PC-3 (cell line): ENCODE data around the gene IGSF21. TPM values are rescaled to one million over a fixed set of nuclear protein-coding genes. Genes with fewer than 3 reads are reported as not detected.
"Not testable (repeated sequence)": the region's sequence is repeated elsewhere in the genome, so short reads cannot be mapped to it uniquely, and the experiment has no call there.

ENCODE experiments used
- ATAC-seq: fragments of 200-7000 bp; cut with Tn5 transposase; 2 replicates; pipeline ENCODE4 v1.9.1; 2020; ENCODE audit warnings: mild to moderate bottlenecking, moderate library complexity
- BruUV-seq: library from RNA; stranded (reverse); fragments of 400-500 nt; replicated peaks from 2 replicates; lab custom pipeline; 2021; lab: Mats Ljungman, UMichigan
- CTCF ChIA-PET: fragments of 300-600 bp; sonication (Branson Sonifier 250); formaldehyde crosslinking; loops from one replicate; lab custom pipeline; 2022; ENCODE audit warnings: antibody characterized with exemption; lab: Charles Lee
- POLR2A ChIA-PET: fragments of 300-600 bp; sonication (Branson Sonifier 250); formaldehyde crosslinking; loops from one replicate; lab custom pipeline; 2022; ENCODE audit warnings: antibody characterized with exemption; ENCODE audit not compliant: unreplicated experiment; lab: Charles Lee
- DNase-seq: peaks from one replicate; pipeline ENCODE4 v3.0.0-alpha.2; 2015
- H2AFZ ChIP-seq: fragments of 300-600 bp; sonication (generic); 2 replicates; pipeline ENCODE4 v1.6.0; 2016; ENCODE audit warnings: antibody characterized with exemption, low read length
- H3F3A ChIP-seq: fragments of 300-600 bp; sonication (generic); one replicate; pipeline ENCODE4 v1.6.0; 2017; ENCODE audit warnings: antibody characterized with exemption, low read length, control low read depth, mild to moderate bottlenecking; ENCODE audit not compliant: unreplicated experiment
- H3K27ac ChIP-seq: fragments of 300-600 bp; sonication (generic); 2 replicates; pipeline ENCODE4 v1.5.1; 2016; ENCODE audit warnings: mild to moderate bottlenecking, low read length
- H3K27me3 ChIP-seq: fragments of 300-600 bp; sonication (generic); 2 replicates; pipeline ENCODE4 v1.6.1; 2016; ENCODE audit warnings: low read length, mixed read lengths
- H3K36me3 ChIP-seq: fragments of 300-600 bp; sonication (generic); 2 replicates; pipeline ENCODE4 v1.6.1; 2016; ENCODE audit warnings: low read depth, mixed run types, low read length, mixed read lengths
- H3K4me1 ChIP-seq: fragments of 300-600 bp; sonication (generic); 2 replicates; pipeline ENCODE4 v1.5.1; 2016; ENCODE audit warnings: low read length; ENCODE audit not compliant: insufficient read depth
- H3K4me2 ChIP-seq: fragments of 300-600 bp; sonication (generic); 2 replicates; pipeline ENCODE4 v1.6.0; 2016; ENCODE audit warnings: low read length
- H3K4me3 ChIP-seq: fragments of 300-600 bp; sonication (generic); 2 replicates; pipeline ENCODE4 v1.5.1; 2016; ENCODE audit warnings: mild to moderate bottlenecking, low read length, mixed read lengths
- H3K79me2 ChIP-seq: fragments of 300-600 bp; sonication (generic); 2 replicates; pipeline ENCODE4 v1.6.1; 2017; ENCODE audit warnings: low read length, mixed read lengths
- H3K9ac ChIP-seq: fragments of 300-600 bp; sonication (generic); 2 replicates; pipeline ENCODE4 v1.6.0; 2016; ENCODE audit warnings: mild to moderate bottlenecking, low read length
- H3K9me2 ChIP-seq: fragments of 300-600 bp; sonication (generic); replicated peaks from 2 replicates; pipeline ENCODE4 v1.6.1; 2016; ENCODE audit warnings: mixed run types, low read length, mixed read lengths
- H3K9me3 ChIP-seq: fragments of 300-600 bp; sonication (generic); 2 replicates; pipeline ENCODE4 v1.6.1; 2016; ENCODE audit warnings: low read length, mixed read lengths
- H4K20me1 ChIP-seq: fragments of 300-600 bp; sonication (generic); 2 replicates; pipeline ENCODE4 v1.6.1; 2016; ENCODE audit warnings: low read length, mixed read lengths
- CTCF ChIP-seq: fragments of 300-600 bp; sonication (generic); conservative IDR thresholded peaks from 2 replicates; pipeline ENCODE4 v1.5.1; 2017; ENCODE audit warnings: antibody characterized with exemption, low read depth, mild to moderate bottlenecking, low read length
- EZH2 ChIP-seq: fragments of 300-600 bp; sonication (generic); IDR thresholded peaks from one replicate; pipeline ENCODE4 v1.6.1; 2017; ENCODE audit warnings: antibody characterized with exemption, mild to moderate bottlenecking, low read length; ENCODE audit not compliant: unreplicated experiment
- EZH2phosphoT487 ChIP-seq: fragments of 300-600 bp; sonication (generic); IDR thresholded peaks from 2 replicates; pipeline ENCODE4 v1.6.1; 2018; ENCODE audit warnings: mild to moderate bottlenecking, antibody characterized with exemption, low read length, borderline replicate concordance
- intact Hi-C: fragments of 100-400 bp; cut with micrococcal nuclease; formaldehyde crosslinking; loops from 2 replicates; pipeline ENCODE4 v1.9.0; 2023
- total RNA-seq: library from RNA; depleted of rRNA; stranded (reverse); fragments of >200 nt; gene quantifications from 2 replicates; pipeline ENCODE4 v1.2.3, GENCODE V29; 2014

IGSF21 gene
- total RNA-seq, 1 experiment from 2014 or later, result not detected

GRCh38 chr1:18158714-18159113 lies 51.1 kb downstream of the IGSF21 start:
- H3K4me1 ChIP-seq, result no peaks in the 10 kb centered on the region
- POLR2A ChIA-PET, result no interaction called here
- DNase-seq, result no peak

GRCh38 chr1:18160290-18160942 lies 52.8 kb downstream of the IGSF21 start:
- H3K27ac ChIP-seq, result no peak overlapping the region
- ATAC-seq (no peak), DNase-seq (no peak)
- TF ChIP-seq EZH2 (no peak), CTCF (no peak), EZH2phosphoT487 (no peak)
- no peak overlapping the region for H2AFZ ChIP-seq
- H3K9me3 ChIP-seq, result no peaks in the 10 kb centered on the region
- H3K27me3 ChIP-seq, result peaks cover 72% of the 10 kb centered on the region
- H3K9ac ChIP-seq, result no peak overlapping the region
- no peaks in the 10 kb centered on the region for H3K79me2 ChIP-seq
- ChIA-PET POLR2A (no interaction called here), CTCF (no interaction called here)
- no peaks in the 10 kb centered on the region for H3F3A ChIP-seq
- H4K20me1 ChIP-seq, result no peaks in the 10 kb centered on the region
- no peaks in the 10 kb centered on the region for H3K36me3 ChIP-seq
- H3K4me3 ChIP-seq, result no peak overlapping the region
- no peaks in the 10 kb centered on the region for H3K4me1 ChIP-seq
- intact Hi-C loops, result no loop called here
- no peak overlapping the region for H3K4me2 ChIP-seq
- no TSS peak for BruUV-seq
- no peaks in the 10 kb centered on the region for H3K9me2 ChIP-seq

More at GRCh38 chr1:18158714-18159113, 51.1 kb downstream of the IGSF21 start:
- Histone ChIP-seq H3K36me3 (no peaks in the 10 kb centered on the region), H2AFZ (no peak overlapping the region), H3K9me3 (no peaks in the 10 kb centered on the region), H3K27me3 (peaks cover 78% of the 10 kb centered on the region), H3K79me2 (no peaks in the 10 kb centered on the region), H3K27ac (no peak overlapping the region), H3K9me2 (no peaks in the 10 kb centered on the region), H3K9ac (no peak overlapping the region), H3F3A (no peaks in the 10 kb centered on the region), H4K20me1 (no peaks in the 10 kb centered on the region), H3K4me3 (no peak overlapping the region), H3K4me2 (no peak overlapping the region)
- CTCF ChIA-PET, result no interaction called here
- intact Hi-C loops, result no loop called here
- TF ChIP-seq EZH2, result no peak
- TF ChIP-seq EZH2phosphoT487, result no peak
- TF ChIP-seq CTCF, result no peak
- no TSS peak for BruUV-seq
- no peak for ATAC-seq

GRCh38 chr1:18161690-18162089 lies 54.1 kb downstream of the IGSF21 start:
- Histone ChIP-seq H3F3A (no peaks in the 10 kb centered on the region), H3K79me2 (no peaks in the 10 kb centered on the region), H3K4me1 (no peaks in the 10 kb centered on the region), H3K9me2 (no peaks in the 10 kb centered on the region), H3K27me3 (peaks cover 69% of the 10 kb centered on the region), H4K20me1 (no peaks in the 10 kb centered on the region), H2AFZ (no peak overlapping the region), H3K4me3 (no peak overlapping the region), H3K4me2 (no peak overlapping the region), H3K36me3 (no peaks in the 10 kb centered on the region), H3K9ac (no peak overlapping the region), H3K27ac (no peak overlapping the region), H3K9me3 (no peaks in the 10 kb centered on the region)
- DNase-seq (no peak), ATAC-seq (no peak)
- ChIA-PET CTCF (no interaction called here), POLR2A (no interaction called here)
- no peak for TF ChIP-seq CTCF
- no peak for TF ChIP-seq EZH2
- BruUV-seq, result no TSS peak
- intact Hi-C loops, result no loop called here

GRCh38 chr1:18165640-18166039 lies 58.0 kb downstream of the IGSF21 start:
- H3K9ac ChIP-seq, H3K4me3 ChIP-seq, H3K9me2 ChIP-seq, POLR2A ChIA-PET, H3K4me2 ChIP-seq, H4K20me1 ChIP-seq, H3K4me1 ChIP-seq, H3K36me3 ChIP-seq, DNase-seq, H3K27ac ChIP-seq, H3F3A ChIP-seq, CTCF ChIA-PET, H3K9me3 ChIP-seq, H3K79me2 ChIP-seq, intact Hi-C loops, H2AFZ ChIP-seq, BruUV-seq, ATAC-seq: not testable (repeated sequence)
- H3K27me3 ChIP-seq, result peaks cover 61% of the 10 kb centered on the region
